ENCODE measurements around the gene PLXNA4.

PLXNA4 gene

DNA sequence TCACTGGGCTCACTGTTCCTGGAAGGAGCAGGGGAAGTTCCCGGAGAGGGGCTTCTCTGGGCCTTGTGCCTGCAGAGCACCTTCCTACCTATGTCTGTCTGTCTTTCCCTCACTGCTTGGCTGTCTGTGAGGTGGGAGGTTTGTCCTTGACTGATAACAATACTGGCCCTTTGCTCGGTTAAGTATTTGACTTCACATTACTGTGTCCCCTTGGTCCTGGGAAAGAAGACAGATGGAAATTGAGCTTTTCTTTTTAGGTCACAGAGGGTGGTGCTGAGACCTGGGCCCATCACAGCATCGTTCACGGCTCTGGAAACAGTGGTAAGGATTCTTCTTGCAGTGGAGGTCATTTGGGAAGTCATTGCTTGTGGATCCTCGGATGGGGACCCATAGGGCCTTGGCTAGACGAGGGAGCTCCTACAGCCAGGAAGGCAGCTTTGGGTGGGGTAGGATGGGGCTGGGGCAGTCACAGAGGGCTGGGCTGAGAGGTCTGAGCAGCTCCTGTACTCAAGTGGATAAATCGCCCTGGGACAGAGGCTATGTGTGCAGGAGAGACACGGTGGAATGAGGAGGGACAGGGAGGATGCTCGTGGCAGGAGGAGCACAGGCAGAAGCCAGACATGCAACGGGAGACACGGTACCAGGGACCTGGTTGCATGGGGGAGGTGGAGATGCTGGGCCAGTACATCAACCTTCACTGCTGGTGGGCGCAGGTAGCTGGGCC lies 450.2 kb downstream of the PLXNA4 start:
- no peak for DNase-seq (ENCODE audit: low spot score)
- no peak for TF ChIP-seq CTCF (conservative IDR thresholded peaks at IDR 0.05; ENCODE audit: low read depth)
- ChIA-PET POLR2A (ENCODE audit: low non-redundant PET) (no interaction called here), CTCF (interaction anchor here (1.0 kb wide), 1 partner anchor 17 kb away, joined by 3 read pairs; no protein-coding TSS in a partner anchor)
- no peak overlapping the region for H3K27ac ChIP-seq

DNA sequence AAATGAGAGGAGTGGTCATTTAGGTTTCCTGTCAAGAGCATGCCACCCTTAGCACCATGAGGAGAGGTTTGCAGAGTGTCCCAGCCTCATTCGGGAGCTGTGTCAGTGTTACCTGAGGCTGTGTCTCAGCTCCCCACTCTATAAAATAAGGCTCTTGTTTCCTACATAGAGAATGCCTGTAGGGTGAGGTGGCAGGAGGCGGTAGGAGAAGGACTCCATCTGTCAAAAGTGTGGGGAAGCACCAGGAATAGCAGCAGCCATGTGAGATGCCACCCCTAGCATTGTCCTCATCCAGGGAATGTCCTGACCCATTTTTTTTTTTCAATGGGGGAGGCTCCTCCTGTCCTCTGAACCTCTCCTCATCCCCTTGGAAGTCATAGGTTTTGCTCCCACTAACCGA lies 451.2 kb downstream of the PLXNA4 start:
- DNase-seq (ENCODE audit: low spot score) = no peak
- no peak overlapping the region for H3K27ac ChIP-seq
- POLR2A ChIA-PET (ENCODE audit: low non-redundant PET) = no interaction called here
- TF ChIP-seq CTCF (conservative IDR thresholded peaks at IDR 0.05; ENCODE audit: low read depth) = no peak
- CTCF ChIA-PET = no interaction called here

- ChIA-PET POLR2A (ENCODE audit: low non-redundant PET) (no interaction called here), CTCF (interaction anchor here (0.6 kb wide), 1 partner anchor 455 kb away, joined by 4 read pairs; no protein-coding TSS in a partner anchor)
- no peak for DNase-seq (ENCODE audit: low spot score)
- no peak overlapping the region for H3K27ac ChIP-seq
- TF ChIP-seq CTCF (conservative IDR thresholded peaks at IDR 0.05; ENCODE audit: low read depth) = no peak
These were observed 451.7 kb downstream of the PLXNA4 start for GRCh38 chr7:132124575-132124974.

- POLR2A ChIA-PET (ENCODE audit: low non-redundant PET) = no interaction called here
- H3K27ac ChIP-seq = no peak overlapping the region
- CTCF ChIA-PET = interaction anchor here (0.6 kb wide), 1 partner anchor 454 kb away, joined by 4 read pairs; no protein-coding TSS in a partner anchor
- DNase-seq (ENCODE audit: low spot score) = no peak
- TF ChIP-seq CTCF (conservative IDR thresholded peaks at IDR 0.05; ENCODE audit: low read depth) = no peak
These were observed 452.5 kb downstream of the PLXNA4 start for GRCh38 chr7:132123773-132124172.

DNA sequence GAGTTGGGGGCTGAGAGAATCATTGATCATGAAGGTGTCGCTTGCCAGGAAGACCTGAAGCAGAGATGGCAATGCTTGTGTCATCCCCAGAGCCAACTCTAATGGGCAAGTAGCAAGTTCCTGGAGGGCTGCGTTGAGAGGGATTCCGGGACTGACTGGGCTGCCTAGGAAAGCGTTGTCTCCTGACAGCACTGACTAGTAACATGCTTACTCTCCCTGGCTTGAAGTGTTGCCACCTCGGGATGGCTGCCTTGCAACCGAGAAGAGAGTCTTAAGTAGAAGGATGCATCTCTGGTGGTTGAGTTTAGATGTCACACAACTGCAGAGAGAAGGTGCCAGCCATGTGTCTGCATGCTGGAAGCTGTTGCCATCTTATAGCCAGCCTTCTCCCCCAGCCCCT lies 453.4 kb downstream of the PLXNA4 start:
- no peak for TF ChIP-seq CTCF (conservative IDR thresholded peaks at IDR 0.05; ENCODE audit: low read depth)
- DNase-seq (ENCODE audit: low spot score) = no peak
- no peak overlapping the region for H3K27ac ChIP-seq
- ChIA-PET CTCF (no interaction called here), POLR2A (ENCODE audit: low non-redundant PET) (no interaction called here)

- no peak overlapping the region for H3K27ac ChIP-seq
- ChIA-PET CTCF (interaction anchor here (0.7 kb wide), 1 partner anchor 306 kb away, joined by 3 read pairs; no protein-coding TSS in a partner anchor), POLR2A (ENCODE audit: low non-redundant PET) (no interaction called here)
- no peak for DNase-seq (ENCODE audit: low spot score)
- TF ChIP-seq CTCF (conservative IDR thresholded peaks at IDR 0.05; ENCODE audit: low read depth) = no peak
These were observed 454.3 kb downstream of the PLXNA4 start for GRCh38 chr7:132121987-132122386.
